Stimulated activated naive CD8-positive, alpha-beta T cell treated with anti-CD3 and anti-CD28 coated beads, Interleukin-15, Interleukin-2, amounts not matched to agents 100 ng/mL and 50 ng/mL, for 24 hours (primary cell): Measurements from ENCODE around the gene TMEM11.
A peak's percentile ranks its signal among the peaks of the same experiment; 100 is the strongest.
"Not testable (repeated sequence)": the region's sequence is repeated elsewhere in the genome, so short reads cannot be mapped to it uniquely, and the experiment has no call there.

ENCODE experiments used
- H3K27ac Mint-ChIP-seq: one replicate; pipeline ENCODE4 v1.8.0; 2021; ENCODE audit warnings: mild to moderate bottlenecking, mixed read lengths
- H3K27me3 Mint-ChIP-seq: one replicate; pipeline ENCODE4 v1.8.0; 2021; ENCODE audit warnings: mixed read lengths
- H3K36me3 Mint-ChIP-seq: one replicate; pipeline ENCODE4 v1.8.0; 2021; ENCODE audit warnings: low read depth, mixed read lengths
- H3K4me1 Mint-ChIP-seq: one replicate; pipeline ENCODE4 v1.8.0; 2021; ENCODE audit warnings: low read depth, mixed read lengths
- H3K4me3 Mint-ChIP-seq: one replicate; pipeline ENCODE4 v1.8.0; 2021; ENCODE audit warnings: mild to moderate bottlenecking, mixed read lengths
- H3K9me3 Mint-ChIP-seq: one replicate; pipeline ENCODE4 v1.8.0; 2021; ENCODE audit warnings: mixed read lengths

The TMEM11 gene

DNA sequence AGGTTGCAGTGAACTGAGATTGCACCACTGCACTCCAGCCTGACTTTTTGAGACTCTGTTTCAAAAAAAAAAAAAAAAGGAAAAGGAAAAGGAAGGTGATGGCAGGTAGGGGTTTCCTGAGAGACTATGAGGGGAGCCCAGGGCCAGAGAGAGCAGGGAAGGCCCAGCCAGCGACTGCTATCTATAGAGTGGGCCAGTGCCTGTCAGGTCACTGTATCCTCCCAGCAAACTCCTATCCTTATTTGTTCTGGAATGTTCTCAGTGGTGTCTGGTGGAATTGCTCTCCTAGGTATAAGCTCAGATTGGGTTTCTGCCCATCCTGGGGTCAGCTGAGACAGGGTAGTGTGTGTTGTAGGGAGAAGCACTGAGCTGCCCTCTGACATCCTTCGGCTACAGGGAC is 14.9 kb upstream of the TMEM11 start:
- Mint-ChIP-seq H3K36me3 (peaks cover 5% of the 10 kb centered on the region), H3K4me1 (no peaks in the 10 kb centered on the region), H3K4me3 (no peak overlapping the region), H3K27me3 (no peaks in the 10 kb centered on the region), H3K27ac (no peak overlapping the region), H3K9me3 (peaks cover 7% of the 10 kb centered on the region)

DNA sequence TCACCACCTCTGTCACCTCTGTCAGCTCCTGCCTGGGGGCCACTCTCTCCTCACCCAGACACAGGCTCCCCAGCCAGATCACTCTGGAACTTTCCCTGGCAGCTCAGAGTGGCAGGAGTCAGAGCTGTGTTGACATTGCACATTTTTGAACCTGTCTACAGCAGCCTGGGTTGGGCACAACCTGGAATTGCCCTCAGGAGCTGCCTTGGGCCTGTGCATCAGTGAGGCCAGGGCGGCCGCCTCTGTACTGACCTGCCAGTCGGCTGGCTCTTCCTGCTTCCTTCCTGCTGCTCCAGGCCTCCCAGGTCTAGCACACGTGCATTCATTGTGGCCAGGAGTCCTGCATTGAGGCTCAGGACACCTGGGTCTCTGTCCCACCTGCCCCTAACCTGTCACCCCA is 14.2 kb upstream of the TMEM11 start:
- Mint-ChIP-seq H3K36me3 (peaks cover 6% of the 10 kb centered on the region), H3K27ac (no peak overlapping the region), H3K4me3 (no peak overlapping the region), H3K4me1 (no peaks in the 10 kb centered on the region), H3K27me3 (no peaks in the 10 kb centered on the region), H3K9me3 (peaks cover 7% of the 10 kb centered on the region)

GRCh38 chr17:21227277-21227676 is 13.3 kb upstream of the TMEM11 start:
- H3K4me1 Mint-ChIP-seq, H3K4me3 Mint-ChIP-seq, H3K27me3 Mint-ChIP-seq, H3K36me3 Mint-ChIP-seq, H3K27ac Mint-ChIP-seq, H3K9me3 Mint-ChIP-seq: not testable (repeated sequence)

DNA sequence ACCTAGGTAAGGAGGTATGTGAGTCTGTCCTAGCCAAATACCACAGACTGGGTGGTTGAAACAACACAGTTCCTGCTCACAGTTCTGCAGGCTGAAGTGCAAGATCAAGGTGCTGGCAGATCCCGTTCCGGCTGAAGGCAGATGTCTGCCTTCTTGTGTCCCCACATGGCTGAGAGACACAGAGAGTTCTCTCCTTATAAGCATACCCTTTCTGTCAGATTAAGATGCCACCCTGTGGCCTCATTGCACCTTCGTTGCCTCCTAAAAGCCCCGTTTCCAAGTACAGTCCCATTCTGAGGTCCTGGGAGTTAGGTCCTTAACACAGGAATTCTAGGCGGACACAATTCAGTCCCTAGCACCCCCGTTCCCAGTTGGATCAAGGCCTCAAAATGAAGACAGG is 9.1 kb upstream of the TMEM11 start:
- no peaks in the 10 kb centered on the region for H3K27me3 Mint-ChIP-seq
- H3K4me3 Mint-ChIP-seq: no peak overlapping the region
- no peaks in the 10 kb centered on the region for H3K9me3 Mint-ChIP-seq
- peaks cover 27% of the 10 kb centered on the region for H3K36me3 Mint-ChIP-seq
- H3K27ac Mint-ChIP-seq: no peak overlapping the region
- H3K4me1 Mint-ChIP-seq: peaks cover 2% of the 10 kb centered on the region

DNA sequence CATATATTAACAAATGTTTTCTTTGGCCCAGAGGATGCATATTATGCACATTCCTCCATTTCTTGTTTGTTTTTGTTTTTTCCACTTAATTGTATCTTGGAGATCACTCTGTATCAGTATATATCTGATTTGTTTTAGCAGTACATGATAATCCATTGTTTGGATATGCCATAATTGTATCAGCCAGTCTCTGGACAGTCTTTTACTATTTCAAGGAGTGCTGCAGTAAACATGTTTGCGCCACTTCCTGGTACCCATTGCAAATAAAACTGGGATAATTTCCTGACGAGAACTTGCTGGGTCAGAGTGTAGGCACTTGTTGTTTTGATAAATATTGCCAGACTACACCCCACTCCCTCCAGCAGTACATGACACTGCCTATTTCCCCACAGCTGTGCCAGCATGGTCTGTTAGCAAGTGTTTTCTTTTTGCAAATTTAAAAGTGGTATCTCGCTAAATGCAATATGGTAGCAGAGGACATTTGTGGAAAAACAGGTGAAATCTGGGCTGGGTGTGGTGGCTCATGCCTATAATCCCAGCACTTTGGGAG is 4.9 kb upstream of the TMEM11 start:
- Mint-ChIP-seq H3K27ac (no peak overlapping the region), H3K36me3 (peaks cover 41% of the 10 kb centered on the region), H3K9me3 (no peaks in the 10 kb centered on the region), H3K27me3 (no peaks in the 10 kb centered on the region), H3K4me3 (no peak overlapping the region), H3K4me1 (peaks cover 35% of the 10 kb centered on the region)

DNA sequence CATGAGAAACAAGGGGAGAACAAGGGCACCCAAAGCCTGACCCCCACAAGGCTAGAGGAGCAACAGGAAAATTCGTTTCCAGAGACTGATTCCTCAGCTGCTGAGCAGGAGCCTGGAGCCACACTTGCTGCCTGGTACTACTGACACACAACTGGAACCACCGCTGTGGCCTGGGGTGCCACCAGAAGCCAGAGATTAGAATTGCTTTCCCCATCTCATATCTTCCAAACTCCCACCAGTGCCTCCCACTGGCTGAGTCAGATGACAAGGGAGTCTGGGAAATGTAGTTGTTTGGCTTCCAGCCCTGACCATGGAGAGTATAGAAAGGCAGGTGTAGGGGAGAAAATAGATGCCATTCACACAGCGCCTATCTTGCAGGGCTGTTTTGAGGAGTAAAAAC is 4.1 kb upstream of the TMEM11 start:
- Mint-ChIP-seq H3K4me3 (no peak overlapping the region), H3K4me1 (peaks cover 40% of the 10 kb centered on the region), H3K36me3 (peaks cover 41% of the 10 kb centered on the region), H3K27me3 (no peaks in the 10 kb centered on the region), H3K9me3 (no peaks in the 10 kb centered on the region), H3K27ac (no peak overlapping the region)

DNA sequence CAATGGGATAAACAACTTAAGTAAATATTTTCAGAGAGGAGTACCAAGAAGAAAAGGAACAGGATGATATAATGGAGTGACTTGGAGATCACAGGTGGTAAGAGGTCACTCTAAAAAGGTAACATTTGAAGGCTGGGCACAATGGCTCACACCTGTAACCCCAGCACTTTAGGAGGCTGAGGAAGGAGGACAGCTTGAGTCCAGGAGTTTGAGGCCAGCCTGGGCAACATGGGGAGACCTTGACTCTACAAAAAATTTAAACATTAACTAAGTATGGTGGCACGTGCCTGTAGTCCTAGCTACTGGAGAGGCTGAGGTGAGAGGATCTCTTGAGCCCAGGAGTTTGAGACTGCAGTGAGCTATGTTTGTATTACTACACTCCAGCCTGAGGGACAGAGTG is 3.4 kb upstream of the TMEM11 start:
- Mint-ChIP-seq H3K36me3 (peaks cover 36% of the 10 kb centered on the region), H3K27ac (peak overlapping the region; percentile 32)

GRCh38 chr17:21215935-21216334 is 2.0 kb upstream of the TMEM11 start:
- Mint-ChIP-seq H3K27ac (no peak overlapping the region), H3K9me3 (no peaks in the 10 kb centered on the region)

More for the DNA sequence above, 3.4 kb upstream of the TMEM11 start:
- no peak overlapping the region for H3K4me3 Mint-ChIP-seq
- H3K27me3 Mint-ChIP-seq: no peaks in the 10 kb centered on the region
- peaks cover 47% of the 10 kb centered on the region for H3K4me1 Mint-ChIP-seq
- no peaks in the 10 kb centered on the region for H3K9me3 Mint-ChIP-seq

DNA sequence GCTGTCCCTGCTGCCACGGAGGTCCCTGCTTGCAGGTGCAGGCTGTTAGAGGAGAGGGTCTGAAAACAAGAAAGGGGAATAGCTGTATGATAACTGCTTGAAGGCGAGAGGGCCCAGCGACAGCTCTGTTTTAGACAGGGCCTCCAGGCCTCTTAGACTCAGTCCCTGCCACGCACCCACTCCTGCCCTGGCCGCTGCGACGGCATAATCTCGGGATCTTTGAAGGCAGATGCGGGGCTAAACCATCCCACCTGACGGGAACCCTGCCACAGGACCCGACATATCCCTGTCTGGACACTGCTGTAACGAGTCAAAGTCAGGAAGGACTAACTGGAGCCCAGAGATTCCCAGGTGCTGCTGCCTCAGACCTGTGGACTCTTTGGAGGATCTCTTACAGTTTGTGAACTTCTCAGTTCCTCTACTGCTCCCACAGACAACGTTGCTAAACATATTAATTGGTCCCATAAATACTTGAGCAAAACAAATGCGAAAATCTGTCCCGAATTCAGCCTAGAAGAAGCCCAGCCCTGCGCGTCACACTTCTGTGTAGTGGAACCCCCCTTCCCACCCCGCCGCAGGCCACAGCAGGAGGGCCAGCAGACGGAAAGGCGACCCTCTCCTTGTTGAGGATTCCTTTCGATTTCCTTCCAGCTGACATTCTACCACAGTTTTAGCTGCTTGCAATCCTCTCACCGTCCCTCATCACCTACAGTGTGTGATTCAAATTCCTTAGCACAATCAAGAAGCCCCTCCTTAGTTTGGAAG is 998 bp upstream of the TMEM11 start:
- Mint-ChIP-seq H3K9me3 (no peaks in the 10 kb centered on the region), H3K36me3 (peaks cover 23% of the 10 kb centered on the region), H3K27ac (peak overlapping the region; percentile 70), H3K4me1 (peaks cover 71% of the 10 kb centered on the region), H3K27me3 (no peaks in the 10 kb centered on the region), H3K4me3 (peak overlapping the region; percentile 97)

More at GRCh38 chr17:21215935-21216334, 2.0 kb upstream of the TMEM11 start:
- Mint-ChIP-seq H3K27me3 (no peaks in the 10 kb centered on the region), H3K4me1 (peaks cover 61% of the 10 kb centered on the region), H3K4me3 (peak overlapping the region; percentile 97), H3K36me3 (peaks cover 22% of the 10 kb centered on the region)

GRCh38 chr17:21213638-21214014 is 335 bp downstream of the TMEM11 start:
- H3K27ac Mint-ChIP-seq: peak overlapping the region; percentile 92

DNA sequence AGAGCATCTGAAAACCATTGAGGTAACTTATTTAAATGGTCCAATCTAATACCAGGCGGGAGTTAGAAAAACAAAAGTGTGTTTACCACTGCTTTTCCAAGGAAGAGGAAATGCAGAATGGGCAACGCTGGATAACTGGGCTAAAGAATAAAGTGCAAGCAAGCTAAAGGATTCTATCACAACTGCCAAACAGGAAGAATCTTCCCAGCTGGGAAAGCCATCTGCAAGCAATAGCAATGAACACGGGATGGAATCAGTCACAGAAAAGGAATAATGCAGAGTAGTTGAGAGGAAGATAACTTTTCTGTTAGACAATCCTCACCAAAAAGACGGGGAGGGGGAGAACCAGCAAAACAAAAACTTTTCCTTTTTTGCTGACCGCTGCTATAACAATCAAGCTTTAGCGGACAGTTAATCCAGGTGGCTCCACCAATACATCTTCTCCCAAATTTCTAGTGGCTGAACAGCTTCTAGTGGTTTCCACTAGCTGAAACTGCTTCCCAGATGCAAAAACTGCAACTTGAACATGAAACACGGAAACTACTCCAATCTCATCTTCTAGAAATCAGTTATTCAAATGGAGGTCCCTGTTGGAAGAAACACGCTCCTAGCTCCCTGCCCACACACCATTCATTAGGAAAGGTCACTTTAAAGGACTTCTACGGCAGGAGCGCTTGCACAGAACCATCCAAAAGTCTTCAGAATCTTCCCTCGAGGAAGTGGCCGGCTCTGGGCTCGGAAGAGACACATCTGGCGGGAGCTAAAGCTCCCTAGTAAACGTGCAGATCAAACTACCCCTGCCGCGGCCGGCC is 929 bp downstream of the TMEM11 start:
- H3K27me3 Mint-ChIP-seq: no peaks in the 10 kb centered on the region
- peaks cover 25% of the 10 kb centered on the region for H3K36me3 Mint-ChIP-seq
- peak overlapping the region; percentile 97 for H3K4me3 Mint-ChIP-seq
- H3K9me3 Mint-ChIP-seq: no peaks in the 10 kb centered on the region
- H3K4me1 Mint-ChIP-seq: peaks cover 69% of the 10 kb centered on the region
- H3K27ac Mint-ChIP-seq: peak overlapping the region; percentile 92

More at GRCh38 chr17:21213638-21214014, 335 bp downstream of the TMEM11 start:
- peaks cover 71% of the 10 kb centered on the region for H3K4me1 Mint-ChIP-seq
- H3K27me3 Mint-ChIP-seq: no peaks in the 10 kb centered on the region
- no peaks in the 10 kb centered on the region for H3K9me3 Mint-ChIP-seq
- H3K4me3 Mint-ChIP-seq: peak overlapping the region; percentile 97
- peaks cover 24% of the 10 kb centered on the region for H3K36me3 Mint-ChIP-seq

- Mint-ChIP-seq H3K36me3 (peaks cover 16% of the 10 kb centered on the region), H3K4me3 (peak overlapping the region; percentile 97), H3K27ac (peak overlapping the region; percentile 49), H3K9me3 (no peaks in the 10 kb centered on the region), H3K27me3 (no peaks in the 10 kb centered on the region), H3K4me1 (peaks cover 58% of the 10 kb centered on the region)
Observed at GRCh38 chr17:21211825-21212479, 2.0 kb downstream of the TMEM11 start.

DNA sequence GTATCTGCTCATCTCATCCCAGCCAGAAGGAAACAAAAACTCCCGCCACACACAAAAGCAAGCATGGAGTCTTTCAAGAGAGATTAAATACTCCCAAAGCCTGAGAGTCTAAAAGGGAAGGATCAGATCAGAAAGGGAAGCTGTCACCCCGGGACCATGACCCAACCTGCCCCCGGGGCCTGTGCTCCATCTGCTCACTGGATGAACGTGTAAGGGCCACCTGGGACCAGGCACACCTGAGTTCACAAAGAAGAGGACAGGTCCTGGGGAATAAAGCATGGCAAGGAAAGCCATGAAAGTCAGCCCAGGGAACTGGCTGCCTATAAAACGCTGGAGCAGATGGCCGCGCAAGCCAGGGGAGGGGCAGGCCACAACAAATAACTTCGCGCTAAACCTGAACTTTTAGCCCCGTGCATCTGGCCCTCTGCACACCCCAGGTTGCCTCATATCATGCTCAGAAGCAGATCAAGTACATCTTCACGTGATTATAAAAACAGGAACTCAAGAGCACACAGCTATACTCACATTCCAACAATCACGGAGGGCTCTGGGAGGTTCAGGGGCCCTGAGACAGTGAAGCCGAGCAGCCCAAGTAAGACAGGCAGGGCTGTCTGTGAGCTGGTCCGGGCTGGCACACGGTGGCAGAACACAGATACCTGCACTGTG is 3.4 kb downstream of the TMEM11 start:
- peaks cover 47% of the 10 kb centered on the region for H3K4me1 Mint-ChIP-seq
- no peaks in the 10 kb centered on the region for H3K27me3 Mint-ChIP-seq
- H3K4me3 Mint-ChIP-seq: peak overlapping the region; percentile 35
- H3K36me3 Mint-ChIP-seq: peaks cover 12% of the 10 kb centered on the region
- H3K27ac Mint-ChIP-seq: peak overlapping the region; percentile 36
- no peaks in the 10 kb centered on the region for H3K9me3 Mint-ChIP-seq

- Mint-ChIP-seq H3K4me1 (peaks cover 47% of the 10 kb centered on the region), H3K27ac (no peak overlapping the region), H3K9me3 (no peaks in the 10 kb centered on the region), H3K27me3 (no peaks in the 10 kb centered on the region), H3K36me3 (peaks cover 12% of the 10 kb centered on the region), H3K4me3 (no peak overlapping the region)
Observed at GRCh38 chr17:21209511-21210175, 4.3 kb downstream of the TMEM11 start.
